ENCODE results near the gene HOXC12. TPM values are rescaled to one million over a fixed set of nuclear protein-coding genes. Genes with fewer than 3 reads are reported as not detected.

HOXC12 gene, protein sequence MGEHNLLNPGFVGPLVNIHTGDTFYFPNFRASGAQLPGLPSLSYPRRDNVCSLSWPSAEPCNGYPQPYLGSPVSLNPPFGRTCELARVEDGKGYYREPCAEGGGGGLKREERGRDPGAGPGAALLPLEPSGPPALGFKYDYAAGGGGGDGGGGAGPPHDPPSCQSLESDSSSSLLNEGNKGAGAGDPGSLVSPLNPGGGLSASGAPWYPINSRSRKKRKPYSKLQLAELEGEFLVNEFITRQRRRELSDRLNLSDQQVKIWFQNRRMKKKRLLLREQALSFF
- not detected in 2 replicates for total RNA-seq (2014; rRNA removed; shearing (Covaris generic))

DNA sequence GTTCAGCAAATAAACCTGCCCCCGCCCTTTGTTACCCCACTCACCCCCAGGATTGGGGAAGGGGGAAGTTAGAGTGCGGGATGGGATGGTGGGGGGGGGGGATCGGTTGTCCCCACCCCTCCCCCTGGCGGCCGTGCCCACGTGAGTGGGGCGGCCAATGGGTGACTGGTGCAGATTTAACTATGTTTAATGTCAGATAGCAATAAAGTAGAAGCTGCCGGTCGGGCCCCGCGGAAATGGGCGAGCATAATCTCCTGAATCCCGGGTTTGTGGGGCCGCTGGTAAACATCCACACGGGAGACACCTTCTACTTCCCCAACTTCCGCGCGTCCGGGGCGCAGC, at the start of gene HOXC12:
HOXC12 (plus strand) TSS at position 210 of the 342 bp plus-strand sequence; CDS start at position 237, 27 bp downstream.
- Histone ChIP-seq H3K27ac (no peak within 1 kb of the TSS), H3K4me1 (no peaks in the 10 kb centered on the region), H3K27me3 (peaks cover 12% of the 10 kb centered on the region), H3K9me3 (replicated peaks) (no peaks in the 10 kb centered on the region), H3K36me3 (no peaks in the 10 kb centered on the region), H3K4me3 (no peak within 1 kb of the TSS)
- DNase-seq: no peak

DNA sequence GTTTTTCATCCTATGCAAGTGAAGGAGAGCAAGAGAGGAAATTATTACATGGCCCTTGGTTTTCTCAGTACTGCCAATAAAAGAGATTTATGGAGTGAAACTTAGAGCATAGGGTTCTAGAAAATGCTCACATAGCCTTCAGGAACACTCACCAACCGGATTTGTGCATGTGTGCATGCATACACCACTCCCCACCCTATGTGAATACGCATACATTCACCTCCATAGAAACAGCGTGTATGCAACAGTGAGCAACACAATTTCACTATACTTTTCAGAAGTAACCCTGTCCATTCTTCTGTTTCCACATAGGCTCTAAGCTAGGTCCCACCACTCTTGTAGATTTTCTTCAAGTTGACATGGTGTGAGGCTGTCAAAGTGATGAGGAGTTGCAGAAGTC, 47.6 kb upstream of the HOXC12 start:
- H3K27ac ChIP-seq: no peak overlapping the region

DNA sequence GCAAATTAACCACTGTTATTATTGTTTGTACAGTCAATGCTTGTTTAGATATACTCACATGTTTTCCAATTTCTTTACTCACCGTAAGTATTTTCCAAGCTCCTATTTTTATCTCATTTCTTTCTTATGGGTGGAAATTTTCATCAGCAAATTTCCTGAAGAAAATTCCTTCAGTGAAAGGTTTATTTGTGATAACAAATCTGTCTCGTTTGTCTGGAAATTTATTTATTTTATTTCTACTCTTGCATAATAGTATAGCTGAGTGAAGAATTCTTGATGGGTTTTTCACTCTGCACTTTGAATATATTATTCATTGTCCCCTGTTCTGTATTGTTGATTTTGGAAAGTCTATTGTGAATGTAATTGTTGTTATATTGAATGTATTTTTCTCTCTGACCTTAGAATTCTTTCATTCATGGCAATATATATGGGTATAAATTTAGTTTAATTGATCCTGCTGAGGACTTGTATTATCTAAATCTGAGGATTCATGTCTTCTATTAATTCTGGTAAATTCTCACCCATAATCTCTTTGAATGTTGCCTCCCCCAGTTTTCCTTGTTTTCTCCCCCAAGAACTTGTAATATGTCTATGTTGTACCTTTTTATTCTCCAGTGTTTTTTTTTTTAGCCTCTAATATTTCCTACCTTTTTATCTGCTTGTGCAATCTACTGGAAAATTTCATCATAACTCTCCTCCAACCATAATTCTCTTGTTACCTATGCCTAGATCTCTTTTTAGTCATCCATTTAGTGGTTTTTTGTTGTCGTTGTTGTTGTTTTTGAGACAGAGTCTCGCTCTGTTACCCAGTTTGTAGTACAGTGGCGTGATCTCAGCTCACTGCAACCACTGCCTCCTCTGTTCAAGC, 37.7 kb upstream of the HOXC12 start:
- H3K4me1 ChIP-seq: no peaks in the 10 kb centered on the region
- H3K4me3 ChIP-seq: no peak overlapping the region
- H3K9me3 ChIP-seq (replicated peaks): no peaks in the 10 kb centered on the region
- DNase-seq: no peak
- H3K36me3 ChIP-seq: no peaks in the 10 kb centered on the region
- H3K27ac ChIP-seq: no peak overlapping the region
- no peaks in the 10 kb centered on the region for H3K27me3 ChIP-seq

More for the DNA sequence above, 47.6 kb upstream of the HOXC12 start:
- peaks cover 4% of the 10 kb centered on the region; the same call in 1 of the 2 replicates for H3K27me3 ChIP-seq
- H3K36me3 ChIP-seq: no peaks in the 10 kb centered on the region
- H3K4me1 ChIP-seq: no peaks in the 10 kb centered on the region
- no peak overlapping the region for H3K4me3 ChIP-seq
- H3K9me3 ChIP-seq (replicated peaks): no peaks in the 10 kb centered on the region
- DNase-seq: no peak

DNA sequence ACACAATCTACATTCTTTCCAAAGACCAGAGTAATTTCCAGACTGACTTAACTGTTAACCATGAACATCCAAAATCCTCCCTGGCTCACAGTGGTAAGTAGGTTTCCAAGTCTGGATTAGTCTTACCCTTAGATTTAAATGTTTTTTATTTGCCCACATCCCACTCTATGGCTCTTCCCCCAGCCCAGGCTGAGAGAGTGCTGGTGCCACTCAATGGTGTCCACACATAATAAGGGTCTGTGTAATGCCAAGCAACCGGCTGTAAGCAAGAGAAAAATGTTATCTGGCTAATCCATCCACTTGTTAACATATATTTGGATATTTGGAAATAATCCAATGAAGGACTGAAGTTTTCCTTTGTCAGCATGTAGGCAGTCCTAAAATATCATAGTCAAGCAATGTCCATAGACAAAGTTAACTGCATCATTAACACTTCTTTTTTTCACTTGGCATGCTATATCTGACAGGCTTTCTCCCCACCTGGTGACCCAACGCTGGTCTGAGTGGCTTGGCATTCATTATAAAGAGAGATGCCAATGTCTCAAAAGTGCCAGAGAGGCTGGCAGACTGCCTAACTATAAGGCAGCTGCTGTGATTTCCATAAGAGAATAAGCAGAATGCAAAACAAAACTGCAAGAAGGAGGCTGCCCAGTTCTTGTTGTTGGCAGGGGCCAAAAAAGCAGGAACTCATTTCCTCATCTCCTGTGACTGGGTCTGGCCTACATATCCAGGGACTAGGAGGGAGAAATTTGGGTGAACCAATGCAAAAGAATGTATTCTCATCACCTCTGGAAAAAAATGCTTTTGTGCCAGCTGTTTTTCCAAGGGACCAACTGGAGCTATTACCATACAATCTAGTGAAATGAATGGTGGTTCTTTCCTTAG, 29.9 kb upstream of the HOXC12 start:
- Histone ChIP-seq H3K9me3 (replicated peaks) (no peaks in the 10 kb centered on the region), H3K27me3 (peaks cover 5% of the 10 kb centered on the region), H3K4me3 (no peak overlapping the region), H3K27ac (no peak overlapping the region), H3K36me3 (no peaks in the 10 kb centered on the region), H3K4me1 (no peaks in the 10 kb centered on the region)
- no peak for DNase-seq

DNA sequence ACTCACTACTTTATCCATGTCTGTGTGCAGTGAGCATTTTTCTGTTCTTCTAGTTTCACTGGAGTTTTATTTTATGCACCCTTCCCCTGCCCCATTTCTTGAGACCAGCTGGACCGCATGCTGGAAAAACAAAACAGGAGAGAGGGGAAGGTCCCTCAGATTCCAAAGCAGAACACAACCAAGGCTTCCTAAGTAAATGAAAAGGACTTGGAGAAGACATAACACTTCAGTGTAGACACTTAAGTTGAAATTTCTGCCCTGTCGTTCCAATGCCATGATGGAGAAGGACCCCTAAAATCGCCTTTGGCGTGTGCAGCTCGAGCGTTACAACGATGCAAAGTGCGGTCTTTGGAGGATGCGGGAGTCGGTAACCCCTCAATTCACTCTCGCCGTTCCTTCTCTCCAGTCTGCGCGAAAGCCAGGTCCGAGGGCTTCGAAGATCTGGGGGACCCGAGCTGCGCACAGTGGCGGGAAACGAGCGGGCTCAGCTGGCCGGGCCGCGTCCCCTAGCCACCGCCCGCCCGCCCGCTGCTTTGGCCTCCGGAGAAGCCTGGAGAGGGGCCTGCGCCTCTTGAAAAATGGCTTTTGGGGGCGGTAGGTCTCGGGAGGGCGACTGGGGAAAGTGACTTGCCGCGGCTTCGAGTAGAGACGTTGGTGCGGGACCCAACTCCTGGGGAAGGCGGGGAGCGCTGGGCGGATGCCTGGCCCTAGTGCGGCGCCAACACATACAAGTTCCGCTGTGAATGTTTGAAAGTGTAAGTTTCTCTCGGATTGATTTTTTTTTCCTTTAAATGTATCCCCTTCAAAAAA, 27.3 kb upstream of the HOXC12 start:
- H3K36me3 ChIP-seq: no peaks in the 10 kb centered on the region
- no peak overlapping the region for H3K27ac ChIP-seq
- no peak overlapping the region for H3K4me3 ChIP-seq
- H3K9me3 ChIP-seq (replicated peaks): no peaks in the 10 kb centered on the region
- peaks cover 9% of the 10 kb centered on the region for H3K27me3 ChIP-seq
- DNase-seq: no peak
- H3K4me1 ChIP-seq: no peaks in the 10 kb centered on the region

DNA sequence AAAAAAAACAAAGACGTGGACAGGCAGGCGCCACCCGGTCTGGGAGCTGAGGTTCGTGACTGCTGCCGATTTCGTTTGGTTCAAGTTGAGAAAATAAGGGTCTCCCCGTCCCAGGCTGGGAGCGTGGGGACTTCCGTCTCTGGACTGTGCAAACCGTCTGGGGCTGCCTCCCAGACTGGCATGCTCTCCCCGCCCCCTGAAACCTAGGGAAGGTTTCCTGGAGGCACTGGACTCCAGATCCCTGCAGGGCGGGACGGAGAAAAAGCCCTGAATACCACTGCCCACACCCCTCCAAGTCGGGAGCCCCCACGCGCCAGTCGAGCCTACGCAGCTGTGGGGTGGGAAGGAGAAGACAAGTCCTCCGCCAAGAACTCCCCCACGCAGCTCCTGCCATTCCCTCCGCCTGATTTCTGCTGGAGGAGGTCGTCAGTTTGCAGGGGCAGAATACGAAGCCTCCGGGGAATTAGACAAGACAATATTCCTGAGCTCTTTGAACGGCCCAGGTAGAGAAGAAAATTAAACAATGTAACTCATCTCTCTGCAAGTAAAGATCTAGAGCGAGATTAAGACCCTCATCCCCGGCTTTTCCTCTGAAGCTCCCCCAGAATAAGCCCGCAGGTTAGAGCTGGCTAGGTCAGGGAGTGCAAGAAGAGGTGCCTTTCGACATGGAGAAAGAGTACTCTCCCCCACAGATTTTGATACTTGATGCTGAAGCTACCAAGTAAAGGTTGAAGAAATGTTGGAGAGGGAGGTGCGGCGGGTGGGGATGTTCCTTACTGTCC, 26.5 kb upstream of the HOXC12 start:
- H3K27ac ChIP-seq: no peak overlapping the region
- H3K36me3 ChIP-seq: no peaks in the 10 kb centered on the region
- H3K4me3 ChIP-seq: no peak overlapping the region
- DNase-seq: no peak
- H3K4me1 ChIP-seq: no peaks in the 10 kb centered on the region
- H3K9me3 ChIP-seq (replicated peaks): no peaks in the 10 kb centered on the region
- peaks cover 9% of the 10 kb centered on the region for H3K27me3 ChIP-seq

DNA sequence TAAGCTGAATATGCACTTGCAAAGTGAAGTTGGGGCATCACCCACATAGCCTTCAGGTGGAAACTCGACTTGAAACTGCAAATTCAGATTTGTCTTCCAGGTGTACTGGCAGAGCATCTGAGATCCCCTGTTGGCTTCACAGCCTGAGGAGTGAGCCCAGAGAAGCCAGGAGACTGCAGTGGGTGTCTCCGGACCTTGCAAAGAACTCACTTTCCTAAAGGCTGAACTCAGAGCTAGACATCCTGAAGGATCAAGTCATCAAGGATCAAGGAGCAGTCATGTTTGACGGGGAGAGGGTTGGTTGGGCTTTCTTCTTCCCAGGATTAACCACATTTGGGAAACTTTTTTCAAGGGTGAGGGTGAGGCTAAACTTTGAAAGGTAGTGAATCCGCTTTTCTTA, 25.2 kb upstream of the HOXC12 start:
- Histone ChIP-seq H3K36me3 (no peaks in the 10 kb centered on the region), H3K27ac (no peak overlapping the region), H3K27me3 (peaks cover 9% of the 10 kb centered on the region), H3K4me3 (no peak overlapping the region), H3K9me3 (replicated peaks) (no peaks in the 10 kb centered on the region), H3K4me1 (no peaks in the 10 kb centered on the region)
- DNase-seq: no peak

DNA sequence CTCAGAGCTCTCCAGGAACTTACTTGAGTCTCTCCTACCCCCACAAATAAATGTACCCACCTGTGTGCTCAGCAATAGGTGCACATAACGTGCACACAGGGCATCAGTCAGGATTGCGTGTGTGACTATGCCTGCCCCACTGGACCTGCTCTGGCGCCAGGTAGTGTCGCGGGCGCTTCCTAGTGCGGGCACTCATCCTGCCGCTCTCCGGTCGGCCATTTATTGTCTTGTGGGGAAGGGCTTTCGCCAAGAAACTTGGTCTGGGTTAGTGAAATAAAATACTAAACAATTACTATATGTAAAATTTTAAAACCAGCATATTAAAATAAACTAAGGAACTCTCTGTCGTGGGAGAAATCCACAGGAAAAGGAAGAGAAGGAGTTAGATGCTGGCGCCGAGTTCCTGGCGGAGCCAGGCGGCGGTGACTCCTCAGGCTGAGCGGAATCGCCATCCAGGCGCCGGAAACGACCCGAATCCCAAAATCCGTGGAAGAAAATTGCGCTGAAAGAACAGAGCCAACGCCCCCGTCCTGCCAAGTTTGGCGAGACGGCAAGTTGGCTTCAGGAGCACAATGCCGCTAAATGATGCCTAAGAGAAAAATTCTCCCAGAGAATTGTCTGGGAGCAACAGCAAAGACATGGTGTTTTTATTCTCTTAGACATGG, 24.0 kb upstream of the HOXC12 start:
- no peak overlapping the region for H3K4me3 ChIP-seq
- H3K9me3 ChIP-seq (replicated peaks): no peaks in the 10 kb centered on the region
- H3K4me1 ChIP-seq: no peaks in the 10 kb centered on the region
- H3K27me3 ChIP-seq: peaks cover 9% of the 10 kb centered on the region
- H3K27ac ChIP-seq: no peak overlapping the region
- no peak for DNase-seq
- no peaks in the 10 kb centered on the region for H3K36me3 ChIP-seq

DNA sequence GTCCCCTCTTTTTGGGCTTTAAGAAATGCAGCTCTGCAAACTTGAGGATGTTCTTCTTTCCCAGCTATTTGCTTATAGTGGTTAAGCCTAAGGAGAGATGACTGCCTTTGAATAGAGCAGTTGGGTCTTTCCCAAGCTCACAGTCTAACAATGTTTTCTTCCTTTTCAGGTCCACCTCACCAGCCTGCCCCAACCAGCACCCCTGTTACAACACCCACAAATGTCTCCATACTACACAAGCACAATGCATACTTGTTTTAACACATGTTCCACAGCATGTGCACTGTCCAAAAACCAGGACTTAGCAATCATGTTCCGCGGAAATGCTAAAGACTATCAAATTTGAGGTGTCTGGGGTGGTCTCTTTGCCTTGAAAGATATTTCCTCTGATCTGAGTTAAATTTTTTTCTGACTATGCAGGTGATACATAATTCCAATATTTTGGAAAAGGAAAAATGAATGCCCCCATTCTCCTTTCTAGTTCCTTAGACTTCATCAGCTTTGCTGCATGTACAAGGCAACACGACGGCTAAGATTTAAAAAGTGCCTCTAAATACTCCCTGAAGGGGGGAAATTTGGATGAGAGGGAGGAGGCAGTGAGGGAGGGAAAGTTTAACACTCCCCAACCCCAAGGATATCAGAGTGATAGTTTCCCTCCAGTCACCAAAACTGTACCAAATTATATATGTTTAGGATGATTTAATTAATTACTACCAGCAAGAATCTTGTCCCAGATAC, 22.7 kb upstream of the HOXC12 start:
- no peak overlapping the region for H3K27ac ChIP-seq
- H3K9me3 ChIP-seq (replicated peaks): no peaks in the 10 kb centered on the region
- no peaks in the 10 kb centered on the region for H3K36me3 ChIP-seq
- no peaks in the 10 kb centered on the region for H3K4me1 ChIP-seq
- H3K27me3 ChIP-seq: peaks cover 11% of the 10 kb centered on the region
- H3K4me3 ChIP-seq: no peak overlapping the region
- no peak for DNase-seq

DNA sequence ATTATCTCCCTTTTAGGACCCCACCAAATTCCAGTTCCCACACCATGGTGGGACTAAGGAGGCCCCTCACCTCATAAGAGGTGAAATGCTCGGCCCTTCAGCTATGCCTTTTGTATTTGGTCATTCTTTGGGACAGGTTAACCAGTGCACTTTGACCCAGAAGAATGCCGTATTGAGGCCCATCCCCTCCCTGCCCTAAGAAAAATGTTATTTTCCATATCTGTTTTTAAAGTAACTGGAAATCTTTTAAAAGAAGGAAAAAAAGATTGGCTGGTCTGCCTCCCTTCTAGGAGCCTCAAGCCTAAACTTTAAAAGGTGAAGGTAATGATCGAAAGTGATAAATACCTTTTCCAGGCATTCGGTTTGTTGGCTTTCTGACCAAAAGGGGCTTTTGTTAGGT, 21.8 kb upstream of the HOXC12 start:
- Histone ChIP-seq H3K27me3 (peaks cover 18% of the 10 kb centered on the region), H3K36me3 (no peaks in the 10 kb centered on the region), H3K27ac (no peak overlapping the region), H3K4me3 (no peak overlapping the region), H3K4me1 (no peaks in the 10 kb centered on the region), H3K9me3 (replicated peaks) (no peaks in the 10 kb centered on the region)
- DNase-seq: no peak

DNA sequence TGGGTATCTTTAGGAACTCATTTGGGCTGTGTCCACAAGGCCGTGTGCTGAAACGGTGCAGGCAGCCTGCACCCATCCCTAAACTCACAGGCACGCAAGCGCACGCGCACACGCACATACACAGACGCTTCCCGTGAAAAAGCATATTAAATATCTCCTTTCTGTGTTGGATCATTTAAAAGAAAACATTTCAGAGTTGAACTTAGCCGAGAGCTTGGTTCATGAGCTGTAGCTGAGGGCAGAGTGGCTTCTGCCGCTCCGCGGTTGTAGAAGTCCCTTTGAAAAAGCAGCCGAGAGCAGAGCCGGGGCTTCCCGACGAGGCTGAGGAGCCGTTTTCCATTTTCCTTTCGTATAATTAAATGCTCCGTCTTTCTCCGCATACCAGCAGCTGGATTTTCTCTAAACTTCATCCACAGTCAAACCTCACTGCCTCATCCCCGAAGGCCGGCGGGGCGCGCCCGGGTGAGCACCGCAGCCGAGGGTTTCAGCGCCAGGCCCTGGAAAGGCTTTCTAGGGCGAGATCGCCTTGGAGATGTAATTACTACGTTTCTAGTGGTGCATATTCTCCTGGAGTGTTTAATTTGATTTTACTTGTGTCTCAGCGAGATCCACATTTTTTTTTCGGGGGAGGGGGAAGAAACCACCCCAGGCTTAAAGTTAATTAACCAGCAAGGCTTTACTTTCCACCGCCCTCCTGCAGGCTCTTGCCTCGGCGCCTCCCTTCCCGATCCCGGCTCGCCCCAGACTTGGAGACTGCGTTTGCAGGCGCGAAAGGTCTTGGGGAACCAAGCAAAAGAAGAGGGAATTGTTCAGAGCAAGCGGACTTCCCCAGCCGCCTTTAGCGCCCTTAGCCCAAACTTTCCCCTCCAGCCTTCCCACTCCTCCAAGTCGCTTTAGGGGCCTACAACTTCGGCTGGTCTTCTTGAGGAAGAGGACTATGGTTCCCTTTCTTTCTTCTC, 19.0 kb upstream of the HOXC12 start:
- no peaks in the 10 kb centered on the region for H3K36me3 ChIP-seq
- H3K4me1 ChIP-seq: no peaks in the 10 kb centered on the region
- H3K27me3 ChIP-seq: peaks cover 13% of the 10 kb centered on the region; the same call in 1 of the 2 replicates
- H3K4me3 ChIP-seq: no peak overlapping the region
- no peak for DNase-seq
- H3K9me3 ChIP-seq (replicated peaks): no peaks in the 10 kb centered on the region
- H3K27ac ChIP-seq: no peak overlapping the region

DNA sequence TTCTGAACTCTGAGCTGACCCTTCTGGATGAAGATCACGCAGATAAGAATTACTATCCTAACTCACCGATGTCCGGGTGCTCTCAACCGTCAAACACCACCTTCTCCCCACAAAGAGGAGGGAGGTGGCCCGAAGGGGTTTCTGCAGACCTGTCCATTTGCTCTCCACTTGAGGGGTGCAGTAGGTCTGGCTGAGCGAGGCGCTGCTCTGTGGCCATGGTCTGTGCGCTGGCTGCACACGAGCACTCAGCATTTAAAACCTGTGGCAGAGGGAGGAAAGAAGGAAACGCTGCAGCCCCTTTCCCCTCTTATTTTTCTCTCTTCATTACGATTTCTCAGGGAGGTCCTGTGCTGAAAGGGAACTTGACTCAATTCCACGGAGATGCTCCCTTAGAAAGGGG, 17.6 kb upstream of the HOXC12 start:
- Histone ChIP-seq H3K4me1 (no peaks in the 10 kb centered on the region), H3K9me3 (replicated peaks) (no peaks in the 10 kb centered on the region), H3K4me3 (no peak overlapping the region), H3K36me3 (no peaks in the 10 kb centered on the region), H3K27me3 (peaks cover 10% of the 10 kb centered on the region; the same call in 1 of the 2 replicates), H3K27ac (no peak overlapping the region)
- no peak for DNase-seq

Measured in SJCRH30 (cell line).